CD14-positive monocyte (primary cell): ENCODE measurements around the gene OPRM1. TPM values are rescaled to one million over a fixed set of nuclear protein-coding genes. Genes with fewer than 3 reads are reported as not detected.

Experiments used
- DNase-seq, 3 donors: peaks; one replicate each; pipeline ENCODE4 v3.0.0-alpha.2; 2011 to 2022
- H2AFZ ChIP-seq: 2 replicates; pipeline ENCODE4 v1.6.0; 2012; ENCODE audit warnings: mild to moderate bottlenecking, low read depth, low read length, inconsistent platforms; ENCODE audit not compliant: insufficient read depth, poor library complexity, severe bottlenecking
- H3K27ac ChIP-seq, 2 donors: 1 replicate in 1 of 2; 2 replicates in 1 of 2; pipeline ENCODE4 v1.5.1; 2012 to 2013; ENCODE audit warnings: low read length in 2 of 2, control low read depth in 1 of 2, inconsistent platforms in 1 of 2, low read depth in 1 of 2, mild to moderate bottlenecking in 1 of 2
- H3K27me3 ChIP-seq, 2 donors: one replicate each; pipeline versions ENCODE4 v1.6.0 to v1.6.1; 2011 to 2013; ENCODE audit warnings: low read length in 2 of 2; ENCODE audit not compliant: control insufficient read depth in 2 of 2, insufficient read depth in 2 of 2
- H3K36me3 ChIP-seq, 2 donors: replicated peaks in 1 of 2; 1 replicate in 1 of 2; 2 replicates in 1 of 2; pipeline versions ENCODE4 v1.5.1 to v1.6.1; 2012 to 2013; ENCODE audit warnings: low read length in 2 of 2, control low read depth in 1 of 2, inconsistent platforms in 1 of 2, mild to moderate bottlenecking in 1 of 2; ENCODE audit not compliant: insufficient read depth in 2 of 2, control insufficient read depth in 1 of 2
- H3K4me1 ChIP-seq, 2 donors: 1 replicate in 1 of 2; 2 replicates in 1 of 2; pipeline versions ENCODE4 v1.5.1 to v1.6.1; 2012 to 2013; ENCODE audit warnings: low read length in 2 of 2, control low read depth in 1 of 2, inconsistent platforms in 1 of 2, mild to moderate bottlenecking in 1 of 2, moderate library complexity in 1 of 2; ENCODE audit not compliant: insufficient read depth in 2 of 2, control insufficient read depth in 1 of 2
- H3K4me2 ChIP-seq: replicated peaks from 2 replicates; pipeline ENCODE3; 2012; ENCODE audit warnings: low read length, moderate library complexity, mild to moderate bottlenecking; ENCODE audit not compliant: poor library complexity, severe bottlenecking; ENCODE audit errors: extremely low read depth
- H3K4me3 ChIP-seq, 3 experiments: fragments of 200-600 bp in 1 of 3; sonication (generic) in 1 of 3; replicated peaks in 1 of 3; 1 replicate in 2 of 3; 2 replicates in 1 of 3; pipeline ENCODE4 v1.5.1; 2011 to 2013; ENCODE audit warnings: low read length in 3 of 3, mild to moderate bottlenecking in 3 of 3, control low read depth in 2 of 3, low read depth in 2 of 3, inconsistent platforms in 1 of 3, moderate library complexity in 1 of 3
- H3K79me2 ChIP-seq: 2 replicates; pipeline ENCODE4 v1.6.0; 2012; ENCODE audit warnings: mild to moderate bottlenecking, control low read depth, inconsistent platforms, low read length, moderate library complexity; ENCODE audit not compliant: insufficient read depth
- H3K9ac ChIP-seq: 2 replicates; pipeline ENCODE4 v1.6.0; 2017; ENCODE audit warnings: low read length, mild to moderate bottlenecking; ENCODE audit not compliant: insufficient read depth, poor library complexity, severe bottlenecking
- H3K9me3 ChIP-seq, 2 donors: replicated peaks in 1 of 2; 1 replicate in 1 of 2; 2 replicates in 1 of 2; pipeline versions ENCODE4 v1.5.1 to v1.6.1; 2012 to 2013; ENCODE audit warnings: low read length in 2 of 2, control low read depth in 1 of 2; ENCODE audit not compliant: control insufficient read depth in 1 of 2, insufficient read depth in 1 of 2
- H4K20me1 ChIP-seq: 2 replicates; pipeline ENCODE4 v1.6.0; 2012; ENCODE audit warnings: mild to moderate bottlenecking, low read length, control low read depth, moderate library complexity; ENCODE audit not compliant: insufficient read depth
- H3K27ac Mint-ChIP-seq, 7 donors: one replicate each; pipeline ENCODE4 v1.8.0; 2020; ENCODE audit warnings: mild to moderate bottlenecking in 7 of 7, mixed read lengths in 7 of 7, moderate library complexity in 6 of 7, inconsistent platforms in 2 of 7
- H3K27me3 Mint-ChIP-seq, 3 donors: one replicate each; pipeline ENCODE4 v1.8.0; 2021 to 2022; ENCODE audit warnings: low read depth in 3 of 3, mild to moderate bottlenecking in 3 of 3, mixed read lengths in 3 of 3, moderate library complexity in 3 of 3, inconsistent platforms in 1 of 3
- H3K36me3 Mint-ChIP-seq, 2 donors: one replicate each; pipeline ENCODE4 v1.8.0; 2020; ENCODE audit warnings: mixed read lengths in 2 of 2, inconsistent platforms in 1 of 2, mild to moderate bottlenecking in 1 of 2
- H3K4me1 Mint-ChIP-seq: one replicate; pipeline ENCODE4 v1.8.0; 2020; ENCODE audit warnings: mild to moderate bottlenecking, mixed read lengths
- H3K4me3 Mint-ChIP-seq, 2 donors: one replicate each; pipeline ENCODE4 v1.8.0; 2020; ENCODE audit warnings: mild to moderate bottlenecking in 2 of 2, mixed read lengths in 2 of 2, moderate library complexity in 1 of 2
- H3K9me3 Mint-ChIP-seq, 7 donors: one replicate each; pipeline ENCODE4 v1.8.0; 2020 to 2022; ENCODE audit warnings: mixed read lengths in 7 of 7, mild to moderate bottlenecking in 6 of 7, moderate library complexity in 6 of 7, inconsistent platforms in 2 of 7
- WGBS: methylation state at CpG from one replicate; pipeline ENCODE4 v1.1.5; 2013; ENCODE audit warnings: missing lambda C conversion rate; ENCODE audit not compliant: insufficient coverage; 5-methylcytosine and 5-hydroxymethylcytosine counted together
- intact Hi-C, 2 donors: fragments of 100-400 bp; cut with micrococcal nuclease; formaldehyde crosslinking; loops; one replicate each; pipeline versions ENCODE4 v1.15.0 to v1.15.1; 2023
- polyA plus RNA-seq, 3 donors: library from polyadenylated mRNA; depleted of rRNA in 1 of 3; unstranded in 2 of 3; stranded (reverse) in 1 of 3; fragments of 300-500 nt in 2 of 3; fragments of >200 nt in 1 of 3; fragmentation: Illumina TruSeq in 2 of 3; gene quantifications; 1 replicate in 2 of 3; 2 replicates in 1 of 3; pipeline ENCODE4 v1.2.3, GENCODE V29; 2012 to 2021
- TF ChIP-seq, protein P1 (sequence below): fragments of 200-600 bp; IDR thresholded peaks from one replicate; pipeline ENCODE4 v1.8.0; 2022; ENCODE audit warnings: antibody characterized with exemption, mild to moderate bottlenecking

OPRM1 gene
- polyA plus RNA-seq, 3 donors: not detected

DNA sequence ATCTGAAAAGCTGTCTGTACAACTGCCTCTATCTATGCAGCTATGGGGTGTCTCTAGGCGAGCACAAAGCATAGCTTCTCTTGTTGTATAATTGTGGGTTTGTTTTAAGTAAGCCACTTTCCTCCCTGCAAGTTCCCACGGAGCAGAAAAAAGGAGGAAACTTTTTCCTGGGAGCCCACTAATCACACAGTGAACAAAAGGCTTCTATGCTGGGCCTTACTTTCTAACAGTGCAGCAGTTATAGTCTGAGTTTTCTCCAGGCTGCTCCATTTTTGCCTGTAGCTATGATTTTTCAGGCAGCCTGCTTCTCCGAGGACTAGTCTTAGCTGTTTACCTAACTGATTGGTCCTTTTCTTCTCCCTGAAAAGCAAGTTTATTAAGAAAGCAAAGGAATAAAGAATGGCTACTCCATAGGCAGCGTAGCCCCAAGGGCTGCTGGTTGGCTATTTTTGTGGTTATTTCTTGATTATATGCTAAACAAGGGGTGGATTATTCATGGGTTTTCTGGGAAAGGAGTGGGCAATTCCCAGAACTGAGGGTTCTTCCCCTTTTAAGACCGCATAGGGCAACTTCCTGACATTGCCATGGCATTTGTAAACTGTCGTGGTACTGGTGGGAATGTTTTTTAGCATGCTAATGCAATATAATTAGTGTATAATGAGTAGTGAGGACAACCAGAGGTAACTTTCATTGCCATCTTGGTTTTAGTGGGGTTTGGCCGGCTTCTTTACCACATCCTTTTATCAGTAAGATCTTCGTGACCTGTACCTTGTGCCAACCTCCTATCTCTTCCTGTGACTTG lies 84.3 kb downstream of the OPRM1 start:
- Histone ChIP-seq H3K4me3 (no peak overlapping the region), H3K4me1 (peaks cover 14 to 34% of the 10 kb centered on the region in 2 donors), H2AFZ (no peak overlapping the region), H4K20me1 (no peaks in the 10 kb centered on the region), H3K36me3 (no peaks in the 10 kb centered on the region), H3K79me2 (no peaks in the 10 kb centered on the region), H3K9me3 (peaks cover 0 to 4% of the 10 kb centered on the region in 2 donors), H3K4me2 (no peak overlapping the region), H3K27me3 (no peaks in the 10 kb centered on the region), H3K9ac (no peak overlapping the region), H3K27ac (no peak overlapping the region)
- TF ChIP-seq, protein P1, sequence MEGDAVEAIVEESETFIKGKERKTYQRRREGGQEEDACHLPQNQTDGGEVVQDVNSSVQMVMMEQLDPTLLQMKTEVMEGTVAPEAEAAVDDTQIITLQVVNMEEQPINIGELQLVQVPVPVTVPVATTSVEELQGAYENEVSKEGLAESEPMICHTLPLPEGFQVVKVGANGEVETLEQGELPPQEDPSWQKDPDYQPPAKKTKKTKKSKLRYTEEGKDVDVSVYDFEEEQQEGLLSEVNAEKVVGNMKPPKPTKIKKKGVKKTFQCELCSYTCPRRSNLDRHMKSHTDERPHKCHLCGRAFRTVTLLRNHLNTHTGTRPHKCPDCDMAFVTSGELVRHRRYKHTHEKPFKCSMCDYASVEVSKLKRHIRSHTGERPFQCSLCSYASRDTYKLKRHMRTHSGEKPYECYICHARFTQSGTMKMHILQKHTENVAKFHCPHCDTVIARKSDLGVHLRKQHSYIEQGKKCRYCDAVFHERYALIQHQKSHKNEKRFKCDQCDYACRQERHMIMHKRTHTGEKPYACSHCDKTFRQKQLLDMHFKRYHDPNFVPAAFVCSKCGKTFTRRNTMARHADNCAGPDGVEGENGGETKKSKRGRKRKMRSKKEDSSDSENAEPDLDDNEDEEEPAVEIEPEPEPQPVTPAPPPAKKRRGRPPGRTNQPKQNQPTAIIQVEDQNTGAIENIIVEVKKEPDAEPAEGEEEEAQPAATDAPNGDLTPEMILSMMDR: no peak
- Mint-ChIP-seq H3K27ac (no peak overlapping the region), H3K36me3 (no peaks in the 10 kb centered on the region), H3K27me3 (peaks cover 0 to 4% (median 0%) of the 10 kb centered on the region in 3 donors), H3K4me3 (no peak overlapping the region), H3K4me1 (peaks cover 35% of the 10 kb centered on the region), H3K9me3 (peaks cover 0 to 11% (median 5%) of the 10 kb centered on the region in 7 donors)
- 71% methylated on average over 4 of the region's 8 CpGs for WGBS
- intact Hi-C loops: no loop called here
- peak in 1 of 3 donors; percentile 52 for DNase-seq

- TF ChIP-seq, protein P1: no peak
- H3K36me3 ChIP-seq: no peaks in the 10 kb centered on the region
- peaks cover 14 to 34% of the 10 kb centered on the region in 2 donors for H3K4me1 ChIP-seq
- peaks cover 0 to 4% of the 10 kb centered on the region in 2 donors for H3K9me3 ChIP-seq
- H3K27me3 ChIP-seq: no peaks in the 10 kb centered on the region
- DNase-seq: peak in 2 of 3 donors; percentile 16 to 31
- H3K36me3 Mint-ChIP-seq: no peaks in the 10 kb centered on the region
- H3K4me1 Mint-ChIP-seq: peaks cover 35% of the 10 kb centered on the region
- H3K79me2 ChIP-seq: no peaks in the 10 kb centered on the region
- peaks cover 0 to 11% (median 5%) of the 10 kb centered on the region in 7 donors for H3K9me3 Mint-ChIP-seq
- intact Hi-C loops: no loop called here
- no peak overlapping the region for H2AFZ ChIP-seq
- peak overlapping the region in 1 of 3 experiments; percentile 45 for H3K4me3 ChIP-seq
- no peak overlapping the region for H3K9ac ChIP-seq
- H3K4me2 ChIP-seq: peak overlapping the region; percentile 56
- WGBS: no CpG with 5 or more reads among the region's 2 CpGs
- no peak overlapping the region for H3K27ac Mint-ChIP-seq
- peak overlapping the region in 1 of 2 donors; percentile 61 for H3K27ac ChIP-seq
- no peak overlapping the region for H3K4me3 Mint-ChIP-seq
- no peaks in the 10 kb centered on the region for H4K20me1 ChIP-seq
- no peaks in the 10 kb centered on the region for H3K27me3 Mint-ChIP-seq
Measured at GRCh38 chr6:154125421-154125820, 86.4 kb downstream of the OPRM1 start.
